Measurements from ENCODE around the gene CALN1.

Gene CALN1

GRCh38 chr7:72057231-72057630, 354.9 kb downstream of the CALN1 start:
- no peak for TF ChIP-seq CTCF (IDR thresholded peaks at IDR 0.05; ENCODE audit: insufficient read depth, low read length, poor library complexity, severe bottlenecking)
- Histone ChIP-seq H3K36me3 (ENCODE audit: control insufficient read depth, insufficient read depth, low read length) (no peaks in the 10 kb centered on the region), H3K27me3 (replicated peaks; ENCODE audit: control insufficient read depth, insufficient read depth, low read length) (no peaks in the 10 kb centered on the region), H3K4me3 (replicated peaks; ENCODE audit: low read depth, low read length) (no peak overlapping the region)
- DNase-seq (ENCODE audit: extremely low read depth, insufficient read length) = no peak

GRCh38 chr7:72055426-72055825, 356.7 kb downstream of the CALN1 start:
- no peaks in the 10 kb centered on the region for H3K36me3 ChIP-seq (ENCODE audit: control insufficient read depth, insufficient read depth, low read length)
- no peaks in the 10 kb centered on the region for H3K27me3 ChIP-seq (replicated peaks; ENCODE audit: control insufficient read depth, insufficient read depth, low read length)
- no peak overlapping the region for H3K4me3 ChIP-seq (replicated peaks; ENCODE audit: low read depth, low read length)
- DNase-seq (ENCODE audit: extremely low read depth, insufficient read length) = no peak
- no peak for TF ChIP-seq CTCF (IDR thresholded peaks at IDR 0.05; ENCODE audit: insufficient read depth, low read length, poor library complexity, severe bottlenecking)

- Histone ChIP-seq H3K4me3 (replicated peaks; ENCODE audit: low read depth, low read length) (no peak overlapping the region), H3K27me3 (replicated peaks; ENCODE audit: control insufficient read depth, insufficient read depth, low read length) (no peaks in the 10 kb centered on the region), H3K36me3 (ENCODE audit: control insufficient read depth, insufficient read depth, low read length) (no peaks in the 10 kb centered on the region)
- DNase-seq (ENCODE audit: extremely low read depth, insufficient read length) = no peak
- TF ChIP-seq CTCF (IDR thresholded peaks at IDR 0.05; ENCODE audit: insufficient read depth, low read length, poor library complexity, severe bottlenecking) = no peak
Observed at GRCh38 chr7:72053292-72053691, 358.8 kb downstream of the CALN1 start.

- H3K27me3 ChIP-seq (replicated peaks; ENCODE audit: control insufficient read depth, insufficient read depth, low read length) = no peaks in the 10 kb centered on the region
- no peak for TF ChIP-seq CTCF (IDR thresholded peaks at IDR 0.05; ENCODE audit: insufficient read depth, low read length, poor library complexity, severe bottlenecking)
- no peak overlapping the region for H3K4me3 ChIP-seq (replicated peaks; ENCODE audit: low read depth, low read length)
- no peak for DNase-seq (ENCODE audit: extremely low read depth, insufficient read length)
- H3K36me3 ChIP-seq (ENCODE audit: control insufficient read depth, insufficient read depth, low read length) = no peaks in the 10 kb centered on the region
Observed at GRCh38 chr7:72048420-72048819, 363.7 kb downstream of the CALN1 start.

GRCh38 chr7:72042855-72043254, 369.3 kb downstream of the CALN1 start:
- H3K36me3 ChIP-seq (ENCODE audit: control insufficient read depth, insufficient read depth, low read length) = no peaks in the 10 kb centered on the region
- TF ChIP-seq CTCF (IDR thresholded peaks at IDR 0.05; ENCODE audit: insufficient read depth, low read length, poor library complexity, severe bottlenecking) = no peak
- no peaks in the 10 kb centered on the region for H3K27me3 ChIP-seq (replicated peaks; ENCODE audit: control insufficient read depth, insufficient read depth, low read length)
- H3K4me3 ChIP-seq (replicated peaks; ENCODE audit: low read depth, low read length) = no peak overlapping the region
- no peak for DNase-seq (ENCODE audit: extremely low read depth, insufficient read length)

- Histone ChIP-seq H3K4me3 (replicated peaks; ENCODE audit: low read depth, low read length) (no peak overlapping the region), H3K36me3 (ENCODE audit: control insufficient read depth, insufficient read depth, low read length) (no peaks in the 10 kb centered on the region), H3K27me3 (replicated peaks; ENCODE audit: control insufficient read depth, insufficient read depth, low read length) (no peaks in the 10 kb centered on the region)
- no peak for TF ChIP-seq CTCF (IDR thresholded peaks at IDR 0.05; ENCODE audit: insufficient read depth, low read length, poor library complexity, severe bottlenecking)
- DNase-seq (ENCODE audit: extremely low read depth, insufficient read length) = no peak
Observed at GRCh38 chr7:72040641-72041040, 371.5 kb downstream of the CALN1 start.

Measured in GM06990 (cell line).